PC-3 (cell line): ENCODE data around the gene KCNB1. TPM values are rescaled to one million over a fixed set of nuclear protein-coding genes. Genes with fewer than 3 reads are reported as not detected.
A peak's percentile ranks its signal among the peaks of the same experiment; 100 is the strongest.

Experiments used
- ATAC-seq: fragments of 200-7000 bp; cut with Tn5 transposase; 2 replicates; pipeline ENCODE4 v1.9.1; 2020; ENCODE audit warnings: mild to moderate bottlenecking, moderate library complexity
- BruUV-seq: library from RNA; stranded (reverse); fragments of 400-500 nt; replicated peaks from 2 replicates; lab custom pipeline; 2021; lab: Mats Ljungman, UMichigan
- CTCF ChIA-PET: fragments of 300-600 bp; sonication (Branson Sonifier 250); formaldehyde crosslinking; loops from one replicate; lab custom pipeline; 2022; ENCODE audit warnings: antibody characterized with exemption; lab: Charles Lee
- POLR2A ChIA-PET: fragments of 300-600 bp; sonication (Branson Sonifier 250); formaldehyde crosslinking; loops from one replicate; lab custom pipeline; 2022; ENCODE audit warnings: antibody characterized with exemption; ENCODE audit not compliant: unreplicated experiment; lab: Charles Lee
- DNase-seq: peaks from one replicate; pipeline ENCODE4 v3.0.0-alpha.2; 2015
- H2AFZ ChIP-seq: fragments of 300-600 bp; sonication (generic); 2 replicates; pipeline ENCODE4 v1.6.0; 2016; ENCODE audit warnings: antibody characterized with exemption, low read length
- H3F3A ChIP-seq: fragments of 300-600 bp; sonication (generic); one replicate; pipeline ENCODE4 v1.6.0; 2017; ENCODE audit warnings: antibody characterized with exemption, low read length, control low read depth, mild to moderate bottlenecking; ENCODE audit not compliant: unreplicated experiment
- H3K27ac ChIP-seq: fragments of 300-600 bp; sonication (generic); 2 replicates; pipeline ENCODE4 v1.5.1; 2016; ENCODE audit warnings: mild to moderate bottlenecking, low read length
- H3K27me3 ChIP-seq: fragments of 300-600 bp; sonication (generic); 2 replicates; pipeline ENCODE4 v1.6.1; 2016; ENCODE audit warnings: low read length, mixed read lengths
- H3K36me3 ChIP-seq: fragments of 300-600 bp; sonication (generic); 2 replicates; pipeline ENCODE4 v1.6.1; 2016; ENCODE audit warnings: low read depth, mixed run types, low read length, mixed read lengths
- H3K4me1 ChIP-seq: fragments of 300-600 bp; sonication (generic); 2 replicates; pipeline ENCODE4 v1.5.1; 2016; ENCODE audit warnings: low read length; ENCODE audit not compliant: insufficient read depth
- H3K4me2 ChIP-seq: fragments of 300-600 bp; sonication (generic); 2 replicates; pipeline ENCODE4 v1.6.0; 2016; ENCODE audit warnings: low read length
- H3K4me3 ChIP-seq: fragments of 300-600 bp; sonication (generic); 2 replicates; pipeline ENCODE4 v1.5.1; 2016; ENCODE audit warnings: mild to moderate bottlenecking, low read length, mixed read lengths
- H3K79me2 ChIP-seq: fragments of 300-600 bp; sonication (generic); 2 replicates; pipeline ENCODE4 v1.6.1; 2017; ENCODE audit warnings: low read length, mixed read lengths
- H3K9ac ChIP-seq: fragments of 300-600 bp; sonication (generic); 2 replicates; pipeline ENCODE4 v1.6.0; 2016; ENCODE audit warnings: mild to moderate bottlenecking, low read length
- H3K9me2 ChIP-seq: fragments of 300-600 bp; sonication (generic); replicated peaks from 2 replicates; pipeline ENCODE4 v1.6.1; 2016; ENCODE audit warnings: mixed run types, low read length, mixed read lengths
- H3K9me3 ChIP-seq: fragments of 300-600 bp; sonication (generic); 2 replicates; pipeline ENCODE4 v1.6.1; 2016; ENCODE audit warnings: low read length, mixed read lengths
- H4K20me1 ChIP-seq: fragments of 300-600 bp; sonication (generic); 2 replicates; pipeline ENCODE4 v1.6.1; 2016; ENCODE audit warnings: low read length, mixed read lengths
- EZH2 ChIP-seq: fragments of 300-600 bp; sonication (generic); IDR thresholded peaks from one replicate; pipeline ENCODE4 v1.6.1; 2017; ENCODE audit warnings: antibody characterized with exemption, mild to moderate bottlenecking, low read length; ENCODE audit not compliant: unreplicated experiment
- EZH2phosphoT487 ChIP-seq: fragments of 300-600 bp; sonication (generic); IDR thresholded peaks from 2 replicates; pipeline ENCODE4 v1.6.1; 2018; ENCODE audit warnings: mild to moderate bottlenecking, antibody characterized with exemption, low read length, borderline replicate concordance
- intact Hi-C: fragments of 100-400 bp; cut with micrococcal nuclease; formaldehyde crosslinking; loops from 2 replicates; pipeline ENCODE4 v1.9.0; 2023
- total RNA-seq: library from RNA; depleted of rRNA; stranded (reverse); fragments of >200 nt; gene quantifications from 2 replicates; pipeline ENCODE4 v1.2.3, GENCODE V29; 2014
- TF ChIP-seq, protein P1 (sequence below): fragments of 300-600 bp; sonication (generic); conservative IDR thresholded peaks from 2 replicates; pipeline ENCODE4 v1.5.1; 2017; ENCODE audit warnings: antibody characterized with exemption, low read depth, mild to moderate bottlenecking, low read length

Gene KCNB1
- total RNA-seq, 1 experiment from 2014 or later, result 0.04 TPM

DNA sequence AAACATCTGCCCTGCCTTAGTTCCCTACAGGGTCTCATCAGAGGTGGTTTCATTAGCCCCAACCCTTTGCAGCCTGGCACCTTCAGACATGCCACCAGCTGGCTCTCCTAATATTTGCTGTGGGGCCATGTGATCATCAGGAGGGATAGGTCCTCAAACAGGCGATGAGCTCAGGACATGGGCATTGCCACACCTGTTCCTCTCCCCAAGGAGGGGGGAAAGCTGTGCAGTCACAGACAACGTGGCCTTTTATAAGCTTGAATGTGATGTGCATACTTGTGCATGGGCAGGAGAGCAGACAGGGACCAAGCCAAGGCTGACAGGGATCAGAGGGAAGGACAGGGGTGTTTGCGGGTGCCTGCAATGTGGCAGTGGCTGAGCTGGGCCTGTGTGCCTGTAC lies 125.8 kb downstream of the KCNB1 start:
- TF ChIP-seq EZH2phosphoT487 (no peak), EZH2 (no peak)
- TF ChIP-seq, protein P1, sequence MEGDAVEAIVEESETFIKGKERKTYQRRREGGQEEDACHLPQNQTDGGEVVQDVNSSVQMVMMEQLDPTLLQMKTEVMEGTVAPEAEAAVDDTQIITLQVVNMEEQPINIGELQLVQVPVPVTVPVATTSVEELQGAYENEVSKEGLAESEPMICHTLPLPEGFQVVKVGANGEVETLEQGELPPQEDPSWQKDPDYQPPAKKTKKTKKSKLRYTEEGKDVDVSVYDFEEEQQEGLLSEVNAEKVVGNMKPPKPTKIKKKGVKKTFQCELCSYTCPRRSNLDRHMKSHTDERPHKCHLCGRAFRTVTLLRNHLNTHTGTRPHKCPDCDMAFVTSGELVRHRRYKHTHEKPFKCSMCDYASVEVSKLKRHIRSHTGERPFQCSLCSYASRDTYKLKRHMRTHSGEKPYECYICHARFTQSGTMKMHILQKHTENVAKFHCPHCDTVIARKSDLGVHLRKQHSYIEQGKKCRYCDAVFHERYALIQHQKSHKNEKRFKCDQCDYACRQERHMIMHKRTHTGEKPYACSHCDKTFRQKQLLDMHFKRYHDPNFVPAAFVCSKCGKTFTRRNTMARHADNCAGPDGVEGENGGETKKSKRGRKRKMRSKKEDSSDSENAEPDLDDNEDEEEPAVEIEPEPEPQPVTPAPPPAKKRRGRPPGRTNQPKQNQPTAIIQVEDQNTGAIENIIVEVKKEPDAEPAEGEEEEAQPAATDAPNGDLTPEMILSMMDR, result no peak
- ChIA-PET CTCF (interaction anchor here (0.6 to 1.0 kb wide), 2 partner anchors 12 to 25 kb away, joined by 3 read pairs; no protein-coding TSS in a partner anchor), POLR2A (interaction anchor here (0.6 kb wide), 1 partner anchor 12 kb away, joined by 9 read pairs; no protein-coding TSS in a partner anchor)
- Histone ChIP-seq H3K4me1 (peaks cover 6% of the 10 kb centered on the region; the same call in 1 of the 2 replicates), H3K27ac (no peak overlapping the region), H3F3A (no peaks in the 10 kb centered on the region), H3K4me2 (no peak overlapping the region), H3K9me3 (no peaks in the 10 kb centered on the region), H3K9ac (no peak overlapping the region), H3K9me2 (no peaks in the 10 kb centered on the region), H4K20me1 (no peaks in the 10 kb centered on the region), H3K4me3 (no peak overlapping the region), H3K79me2 (no peaks in the 10 kb centered on the region), H3K36me3 (no peaks in the 10 kb centered on the region), H3K27me3 (no peaks in the 10 kb centered on the region), H2AFZ (no peak overlapping the region)
- no TSS peak for BruUV-seq
- intact Hi-C loops, result no loop called here
- DNase-seq (peak; percentile 53), ATAC-seq (peak; percentile 91)

DNA sequence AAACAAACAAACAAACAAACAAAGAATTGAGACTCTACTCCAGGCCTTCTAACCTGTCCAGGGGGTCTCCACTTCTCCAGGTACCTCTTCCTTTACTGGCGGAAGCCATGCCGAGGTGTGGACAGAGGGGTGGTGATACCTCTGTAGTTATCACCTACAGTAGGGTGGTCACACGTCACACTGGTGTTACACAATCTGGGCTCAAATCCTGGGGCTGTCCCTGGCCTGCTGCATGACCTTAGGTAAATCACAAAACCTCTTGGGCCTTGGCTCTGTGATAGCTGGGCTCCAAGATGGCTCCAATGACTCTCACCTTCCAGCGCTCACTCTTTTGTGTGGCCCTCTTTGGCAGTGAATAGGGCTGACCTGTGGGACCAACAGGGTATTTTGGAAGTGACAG lies 127.8 kb downstream of the KCNB1 start:
- no peaks in the 10 kb centered on the region for H4K20me1 ChIP-seq
- intact Hi-C loops, result no loop called here
- no peaks in the 10 kb centered on the region for H3K9me3 ChIP-seq
- TF ChIP-seq, protein P1, result no peak
- TF ChIP-seq EZH2phosphoT487 (no peak), EZH2 (no peak)
- H3K9ac ChIP-seq, result no peak overlapping the region
- H3K79me2 ChIP-seq, result no peaks in the 10 kb centered on the region
- H3K27me3 ChIP-seq, result no peaks in the 10 kb centered on the region
- BruUV-seq, result no TSS peak
- DNase-seq (no peak), ATAC-seq (no peak)
- peaks cover 6% of the 10 kb centered on the region; the same call in 1 of the 2 replicates for H3K4me1 ChIP-seq
- no peak overlapping the region for H2AFZ ChIP-seq
- no peak overlapping the region for H3K27ac ChIP-seq
- H3K36me3 ChIP-seq, result no peaks in the 10 kb centered on the region
- CTCF ChIA-PET, result no interaction called here
- H3K4me2 ChIP-seq, result no peak overlapping the region
- no peaks in the 10 kb centered on the region for H3F3A ChIP-seq
- POLR2A ChIA-PET, result no interaction called here
- H3K4me3 ChIP-seq, result no peak overlapping the region
- H3K9me2 ChIP-seq, result no peaks in the 10 kb centered on the region

DNA sequence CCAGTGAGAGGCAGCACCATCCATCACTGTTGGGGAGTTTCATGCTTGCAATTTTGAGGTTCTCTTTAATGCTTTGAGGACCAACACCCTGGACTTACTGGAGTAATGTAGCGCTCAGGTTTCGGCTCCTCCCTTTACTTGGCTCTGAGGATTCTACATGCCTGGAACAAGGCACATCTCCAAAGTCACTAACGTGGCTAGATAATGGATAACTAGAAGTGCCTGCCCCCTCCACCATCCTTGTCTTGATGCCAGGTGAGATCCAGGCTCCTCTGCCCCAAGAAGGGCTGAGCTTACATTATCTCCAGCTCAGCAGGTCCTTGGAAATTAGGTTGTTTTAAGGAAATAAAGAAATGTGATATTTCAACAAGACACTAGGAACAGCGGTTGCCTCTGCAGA lies 129.1 kb downstream of the KCNB1 start:
- no peaks in the 10 kb centered on the region for H3K79me2 ChIP-seq
- intact Hi-C loops, result no loop called here
- no peak overlapping the region for H3K4me3 ChIP-seq
- no peaks in the 10 kb centered on the region for H3F3A ChIP-seq
- no peak overlapping the region for H3K9ac ChIP-seq
- peaks cover 6% of the 10 kb centered on the region; the same call in 1 of the 2 replicates for H3K4me1 ChIP-seq
- H3K27me3 ChIP-seq, result no peaks in the 10 kb centered on the region
- ChIA-PET CTCF (no interaction called here), POLR2A (no interaction called here)
- H3K4me2 ChIP-seq, result no peak overlapping the region
- ATAC-seq (no peak), DNase-seq (no peak)
- no TSS peak for BruUV-seq
- TF ChIP-seq EZH2, result no peak
- TF ChIP-seq, protein P1, result no peak
- no peak for TF ChIP-seq EZH2phosphoT487
- no peak overlapping the region for H2AFZ ChIP-seq
- H3K27ac ChIP-seq, result no peak overlapping the region
- H3K9me3 ChIP-seq, result no peaks in the 10 kb centered on the region
- no peaks in the 10 kb centered on the region for H3K9me2 ChIP-seq
- H4K20me1 ChIP-seq, result no peaks in the 10 kb centered on the region
- no peaks in the 10 kb centered on the region for H3K36me3 ChIP-seq
